ENCODE measurements around the gene ZNF862. TPM values are rescaled to one million over a fixed set of nuclear protein-coding genes. Genes with fewer than 3 reads are reported as not detected.

ZNF862 gene
- total and polyA plus RNA-seq, 2 of the 13 experiments (the other 11 are each of a cell fraction or from before 2014, with no cell fraction given) = 0.89 to 2.0 TPM

DNA sequence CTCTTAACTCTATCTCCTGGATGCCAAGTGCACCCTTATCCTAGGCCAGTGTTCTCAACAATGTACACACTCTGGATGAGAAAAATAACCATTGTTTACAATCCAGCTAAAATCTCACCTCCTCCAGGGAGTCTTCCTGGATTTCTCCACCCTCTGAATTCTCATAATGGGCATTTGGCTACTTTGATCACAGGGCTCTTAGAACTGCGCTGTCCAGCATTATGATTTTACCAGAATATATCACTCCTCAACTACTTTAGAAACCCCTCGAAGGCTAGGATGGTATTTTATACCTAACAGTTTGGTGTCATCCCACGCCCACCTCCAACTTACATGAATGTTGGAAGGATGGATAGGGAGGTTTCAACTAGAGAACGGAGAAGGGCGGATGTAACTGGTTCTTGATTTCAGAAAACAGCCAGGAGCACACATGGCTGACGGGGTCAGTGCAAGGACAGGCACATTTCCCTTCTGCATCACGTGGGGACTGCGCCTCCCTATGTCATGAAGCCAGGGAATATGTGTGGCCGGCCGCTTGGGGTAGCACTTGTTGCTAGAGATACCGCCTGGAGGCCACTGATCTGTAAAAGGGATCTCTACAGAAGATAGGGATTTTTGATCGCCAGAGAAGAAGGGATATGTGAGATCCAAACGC is 34.4 kb downstream of the ZNF862 start:
- H3K4me3 ChIP-seq (replicated peaks in 1 of 3; ENCODE audit: insufficient read depth in 1 of 3, low read depth in 2 of 3, low read length in 3 of 3) = peak overlapping the region; percentile 69 to 80 (median 76)
- FAIRE-seq (peak; percentile 76), DNase-seq (ENCODE audit: low spot score) (peak; percentile 81), ATAC-seq (peak; percentile 71)
- peak overlapping the region; percentile 92 for H3K4me2 ChIP-seq (ENCODE audit: low read depth, low read length)
- peaks cover 33% of the 10 kb centered on the region for H3K4me1 ChIP-seq (ENCODE audit: insufficient read depth, low read length)
- CTCF ChIA-PET (ENCODE audit: low intra/inter-chr PET ratio, low total read pairs) = interaction anchor here (1.2 kb wide), 1 partner anchor 11 kb away, joined by 3 read pairs; no protein-coding TSS in a partner anchor
- in situ Hi-C loops (cut with HindIII; ENCODE audit: extremely low pct_ligation_motif_present, low pct_unique_long_range_greater_than_20kb) = loop anchor here (25.0 kb wide), 1 partner anchor 165 kb away; no protein-coding TSS in a partner anchor
- H3K79me2 ChIP-seq (ENCODE audit: insufficient read depth, low read length) = peaks cover 8% of the 10 kb centered on the region
- no TSS peak for BruUV-seq (replicated peaks)
- intact Hi-C loops (cut with micrococcal nuclease; ENCODE audit: unreplicated experiment) = loop anchor here (2.0 kb wide), 1 partner anchor 34 kb away; the partner anchor contains the start of gene ZNF862
- H3K36me3 ChIP-seq (replicated peaks in 1 of 2; ENCODE audit: control insufficient read depth in 1 of 2, insufficient read depth in 2 of 2, low read length in 2 of 2) = peaks cover 0 to 4% of the 10 kb centered on the region in 2 experiments; a peak in 1 of 5 replicates
- no peaks in the 10 kb centered on the region for H3K27me3 ChIP-seq (ENCODE audit: control insufficient read depth in 1 of 2, insufficient read depth in 2 of 2, low read length in 2 of 2)
- POLR2A ChIA-PET = no interaction called here
- 47% methylated on average over 7 of the region's 13 CpGs for WGBS (ENCODE audit: low lambda C conversion rate)
- peak overlapping the region; percentile 68 for H3K27ac ChIP-seq (ENCODE audit: extremely low read length, insufficient read depth, low read length)
- peak overlapping the region; percentile 70 for H2AFZ ChIP-seq (ENCODE audit: low read length)
- H4K20me1 ChIP-seq (ENCODE audit: insufficient read depth, low read length) = no peaks in the 10 kb centered on the region
- no peaks in the 10 kb centered on the region for H3K9me3 ChIP-seq (ENCODE audit: low read length)
- peak overlapping the region; percentile 64 for H3K9ac ChIP-seq (ENCODE audit: insufficient read depth, low read depth, low read length)
- TF ChIP-seq, protein P1, sequence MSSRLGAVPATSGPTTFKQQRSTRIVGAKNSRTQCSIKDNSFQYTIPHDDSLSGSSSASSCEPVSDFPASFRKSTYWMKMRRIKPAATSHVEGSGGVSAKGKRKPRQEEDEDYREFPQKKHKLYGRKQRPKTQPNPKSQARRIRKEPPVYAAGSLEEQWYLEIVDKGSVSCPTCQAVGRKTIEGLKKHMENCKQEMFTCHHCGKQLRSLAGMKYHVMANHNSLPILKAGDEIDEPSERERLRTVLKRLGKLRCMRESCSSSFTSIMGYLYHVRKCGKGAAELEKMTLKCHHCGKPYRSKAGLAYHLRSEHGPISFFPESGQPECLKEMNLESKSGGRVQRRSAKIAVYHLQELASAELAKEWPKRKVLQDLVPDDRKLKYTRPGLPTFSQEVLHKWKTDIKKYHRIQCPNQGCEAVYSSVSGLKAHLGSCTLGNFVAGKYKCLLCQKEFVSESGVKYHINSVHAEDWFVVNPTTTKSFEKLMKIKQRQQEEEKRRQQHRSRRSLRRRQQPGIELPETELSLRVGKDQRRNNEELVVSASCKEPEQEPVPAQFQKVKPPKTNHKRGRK (CRISPR knock-in tag; IDR thresholded peaks at IDR 0.05) = no peak
- no peak for TF ChIP-seq ZZZ3 (CRISPR knock-in tag; IDR thresholded peaks at IDR 0.05; ENCODE audit: borderline replicate concordance)
- no peak for TF ChIP-seq SP4 (CRISPR knock-in tag; IDR thresholded peaks at IDR 0.05)
- TF ChIP-seq TBX2 (CRISPR knock-in tag; IDR thresholded peaks at IDR 0.05; ENCODE audit: borderline replicate concordance) = 0 out of 2 replicates have a peak, but pooled peaks have one; percentile 11
- TF ChIP-seq THAP11 (CRISPR knock-in tag; IDR thresholded peaks at IDR 0.05) = 0 out of 2 replicates have a peak, but pooled peaks have one; percentile 21
- TF ChIP-seq, protein P2, sequence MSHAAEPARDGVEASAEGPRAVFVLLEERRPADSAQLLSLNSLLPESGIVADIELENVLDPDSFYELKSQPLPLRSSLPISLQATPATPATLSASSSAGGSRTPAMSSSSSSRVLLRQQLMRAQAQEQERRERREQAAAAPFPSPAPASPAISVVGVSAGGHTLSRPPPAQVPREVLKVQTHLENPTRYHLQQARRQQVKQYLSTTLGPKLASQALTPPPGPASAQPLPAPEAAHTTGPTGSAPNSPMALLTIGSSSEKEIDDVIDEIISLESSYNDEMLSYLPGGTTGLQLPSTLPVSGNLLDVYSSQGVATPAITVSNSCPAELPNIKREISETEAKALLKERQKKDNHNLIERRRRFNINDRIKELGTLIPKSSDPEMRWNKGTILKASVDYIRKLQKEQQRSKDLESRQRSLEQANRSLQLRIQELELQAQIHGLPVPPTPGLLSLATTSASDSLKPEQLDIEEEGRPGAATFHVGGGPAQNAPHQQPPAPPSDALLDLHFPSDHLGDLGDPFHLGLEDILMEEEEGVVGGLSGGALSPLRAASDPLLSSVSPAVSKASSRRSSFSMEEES (CRISPR knock-in tag; IDR thresholded peaks at IDR 0.05) = peak; percentile 54; the same call in 1 of the 2 replicates
- TF ChIP-seq SRSF4 (IDR thresholded peaks at IDR 0.05; ENCODE audit: low read depth, low read length, poor library complexity, severe bottlenecking) = no peak
- TF ChIP-seq, protein P3, sequence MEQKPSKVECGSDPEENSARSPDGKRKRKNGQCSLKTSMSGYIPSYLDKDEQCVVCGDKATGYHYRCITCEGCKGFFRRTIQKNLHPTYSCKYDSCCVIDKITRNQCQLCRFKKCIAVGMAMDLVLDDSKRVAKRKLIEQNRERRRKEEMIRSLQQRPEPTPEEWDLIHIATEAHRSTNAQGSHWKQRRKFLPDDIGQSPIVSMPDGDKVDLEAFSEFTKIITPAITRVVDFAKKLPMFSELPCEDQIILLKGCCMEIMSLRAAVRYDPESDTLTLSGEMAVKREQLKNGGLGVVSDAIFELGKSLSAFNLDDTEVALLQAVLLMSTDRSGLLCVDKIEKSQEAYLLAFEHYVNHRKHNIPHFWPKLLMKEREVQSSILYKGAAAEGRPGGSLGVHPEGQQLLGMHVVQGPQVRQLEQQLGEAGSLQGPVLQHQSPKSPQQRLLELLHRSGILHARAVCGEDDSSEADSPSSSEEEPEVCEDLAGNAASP (CRISPR knock-in tag; IDR thresholded peaks at IDR 0.05; ENCODE audit: borderline replicate concordance) = peak; percentile 48; the same call in 1 of the 2 replicates
- TF ChIP-seq ZMYM3 (CRISPR knock-in tag; IDR thresholded peaks at IDR 0.05) = peak; percentile 92
- TF ChIP-seq NFKB2 (CRISPR knock-in tag; IDR thresholded peaks at IDR 0.05; ENCODE audit: borderline replicate concordance) = 0 out of 2 replicates have a peak, but pooled peaks have one; percentile 5
- TF ChIP-seq, protein P4, sequence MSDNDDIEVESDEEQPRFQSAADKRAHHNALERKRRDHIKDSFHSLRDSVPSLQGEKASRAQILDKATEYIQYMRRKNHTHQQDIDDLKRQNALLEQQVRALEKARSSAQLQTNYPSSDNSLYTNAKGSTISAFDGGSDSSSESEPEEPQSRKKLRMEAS (IDR thresholded peaks at IDR 0.05) = peak; percentile 69; the same call in 1 of the 2 replicates
- 0 out of 2 replicates have a peak, but pooled peaks have one; percentile 38 for TF ChIP-seq SAP130 (CRISPR knock-in tag; IDR thresholded peaks at IDR 0.05; ENCODE audit: low read depth)
- TF ChIP-seq NR3C1 (CRISPR knock-in tag; IDR thresholded peaks at IDR 0.05) = no peak
- TF ChIP-seq, protein P5, sequence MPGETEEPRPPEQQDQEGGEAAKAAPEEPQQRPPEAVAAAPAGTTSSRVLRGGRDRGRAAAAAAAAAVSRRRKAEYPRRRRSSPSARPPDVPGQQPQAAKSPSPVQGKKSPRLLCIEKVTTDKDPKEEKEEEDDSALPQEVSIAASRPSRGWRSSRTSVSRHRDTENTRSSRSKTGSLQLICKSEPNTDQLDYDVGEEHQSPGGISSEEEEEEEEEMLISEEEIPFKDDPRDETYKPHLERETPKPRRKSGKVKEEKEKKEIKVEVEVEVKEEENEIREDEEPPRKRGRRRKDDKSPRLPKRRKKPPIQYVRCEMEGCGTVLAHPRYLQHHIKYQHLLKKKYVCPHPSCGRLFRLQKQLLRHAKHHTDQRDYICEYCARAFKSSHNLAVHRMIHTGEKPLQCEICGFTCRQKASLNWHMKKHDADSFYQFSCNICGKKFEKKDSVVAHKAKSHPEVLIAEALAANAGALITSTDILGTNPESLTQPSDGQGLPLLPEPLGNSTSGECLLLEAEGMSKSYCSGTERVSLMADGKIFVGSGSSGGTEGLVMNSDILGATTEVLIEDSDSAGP (CRISPR knock-in tag; IDR thresholded peaks at IDR 0.05; ENCODE audit: borderline replicate concordance) = peak; percentile 10; the same call in 1 of the 2 replicates
- 0 out of 4 replicates have a peak, but pooled peaks of 1 of the 2 experiments have one; percentile 22 for TF ChIP-seq POLR2A (IDR thresholded peaks at IDR 0.05; ENCODE audit: insufficient read depth in 1 of 2, low read depth in 2 of 2, low read length in 2 of 2)
- 0 out of 2 replicates have a peak, but pooled peaks have one; percentile 14 for TF ChIP-seq ZNF773 (CRISPR knock-in tag; IDR thresholded peaks at IDR 0.05; ENCODE audit: borderline replicate concordance)
